Measurements from ENCODE around the gene LTBP3.

DNA sequence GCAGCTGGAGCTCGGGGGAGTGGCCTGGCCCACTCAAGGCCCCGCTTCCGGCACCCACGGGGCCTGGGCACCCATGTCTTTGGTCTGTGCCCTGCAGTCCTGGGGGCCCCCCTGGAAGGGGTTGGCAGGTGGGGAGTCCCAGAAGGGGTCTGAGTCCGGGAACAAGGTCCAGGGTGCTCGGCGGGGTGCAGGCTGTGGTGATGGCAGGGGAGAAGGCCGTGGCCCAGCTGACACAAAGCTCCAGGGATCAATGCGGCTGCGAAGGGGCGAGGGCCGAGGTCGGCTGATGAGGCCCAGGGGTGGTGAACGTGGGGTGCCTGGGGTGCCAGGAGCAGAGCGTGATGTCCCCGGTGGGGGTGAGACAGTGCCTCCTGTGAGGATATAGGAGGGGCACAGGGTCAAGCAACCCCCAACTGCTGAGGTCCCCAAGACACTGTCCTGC is 40.1 kb upstream of the LTBP3 start:
- TF ChIP-seq, protein P1, sequence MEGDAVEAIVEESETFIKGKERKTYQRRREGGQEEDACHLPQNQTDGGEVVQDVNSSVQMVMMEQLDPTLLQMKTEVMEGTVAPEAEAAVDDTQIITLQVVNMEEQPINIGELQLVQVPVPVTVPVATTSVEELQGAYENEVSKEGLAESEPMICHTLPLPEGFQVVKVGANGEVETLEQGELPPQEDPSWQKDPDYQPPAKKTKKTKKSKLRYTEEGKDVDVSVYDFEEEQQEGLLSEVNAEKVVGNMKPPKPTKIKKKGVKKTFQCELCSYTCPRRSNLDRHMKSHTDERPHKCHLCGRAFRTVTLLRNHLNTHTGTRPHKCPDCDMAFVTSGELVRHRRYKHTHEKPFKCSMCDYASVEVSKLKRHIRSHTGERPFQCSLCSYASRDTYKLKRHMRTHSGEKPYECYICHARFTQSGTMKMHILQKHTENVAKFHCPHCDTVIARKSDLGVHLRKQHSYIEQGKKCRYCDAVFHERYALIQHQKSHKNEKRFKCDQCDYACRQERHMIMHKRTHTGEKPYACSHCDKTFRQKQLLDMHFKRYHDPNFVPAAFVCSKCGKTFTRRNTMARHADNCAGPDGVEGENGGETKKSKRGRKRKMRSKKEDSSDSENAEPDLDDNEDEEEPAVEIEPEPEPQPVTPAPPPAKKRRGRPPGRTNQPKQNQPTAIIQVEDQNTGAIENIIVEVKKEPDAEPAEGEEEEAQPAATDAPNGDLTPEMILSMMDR (IDR thresholded peaks at IDR 0.05; ENCODE audit: low read depth, low read length, poor library complexity, severe bottlenecking) = no peak
- TF ChIP-seq EZH2phosphoT487 (IDR thresholded peaks at IDR 0.05; ENCODE audit: borderline replicate concordance, low read length) = no peak

Measured in DOHH2 (cell line).